ENCODE data around the gene KCNK4.

DNA sequence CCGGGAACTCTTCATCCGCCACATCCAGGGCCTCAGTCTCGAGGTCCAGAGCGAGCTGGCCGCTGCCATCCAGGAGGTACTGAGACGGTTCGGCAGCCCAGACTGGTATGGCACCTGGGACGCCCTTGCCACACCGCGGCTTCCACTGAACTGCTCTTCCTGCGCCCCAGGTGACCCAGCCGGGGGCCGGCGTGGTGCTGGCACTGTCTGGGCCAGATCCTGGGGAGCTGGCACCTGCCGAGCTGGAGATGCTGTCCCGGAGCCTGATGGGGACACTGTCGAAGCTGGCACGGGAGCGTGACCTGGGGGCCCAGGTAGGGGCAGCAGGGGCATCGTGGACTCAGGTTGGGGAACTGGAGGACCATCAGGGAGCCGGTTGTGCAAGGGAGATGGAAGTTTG is 50.3 kb downstream of the KCNK4 start:
- TF ChIP-seq TAF1 (IDR thresholded peaks at IDR 0.05; ENCODE audit: borderline replicate concordance, insufficient read depth, low read length) (no peak), SIN3A (IDR thresholded peaks at IDR 0.05; ENCODE audit: borderline replicate concordance, insufficient read depth, low read length) (no peak), POLR2AphosphoS5 (IDR thresholded peaks at IDR 0.05; ENCODE audit: low read depth, low read length) (no peak), FOXP2 (optimal IDR thresholded peaks at IDR 0.05; ENCODE audit: borderline replicate concordance, extremely low read depth, extremely low read length, insufficient read depth) (no peak)
- TF ChIP-seq, protein P1, sequence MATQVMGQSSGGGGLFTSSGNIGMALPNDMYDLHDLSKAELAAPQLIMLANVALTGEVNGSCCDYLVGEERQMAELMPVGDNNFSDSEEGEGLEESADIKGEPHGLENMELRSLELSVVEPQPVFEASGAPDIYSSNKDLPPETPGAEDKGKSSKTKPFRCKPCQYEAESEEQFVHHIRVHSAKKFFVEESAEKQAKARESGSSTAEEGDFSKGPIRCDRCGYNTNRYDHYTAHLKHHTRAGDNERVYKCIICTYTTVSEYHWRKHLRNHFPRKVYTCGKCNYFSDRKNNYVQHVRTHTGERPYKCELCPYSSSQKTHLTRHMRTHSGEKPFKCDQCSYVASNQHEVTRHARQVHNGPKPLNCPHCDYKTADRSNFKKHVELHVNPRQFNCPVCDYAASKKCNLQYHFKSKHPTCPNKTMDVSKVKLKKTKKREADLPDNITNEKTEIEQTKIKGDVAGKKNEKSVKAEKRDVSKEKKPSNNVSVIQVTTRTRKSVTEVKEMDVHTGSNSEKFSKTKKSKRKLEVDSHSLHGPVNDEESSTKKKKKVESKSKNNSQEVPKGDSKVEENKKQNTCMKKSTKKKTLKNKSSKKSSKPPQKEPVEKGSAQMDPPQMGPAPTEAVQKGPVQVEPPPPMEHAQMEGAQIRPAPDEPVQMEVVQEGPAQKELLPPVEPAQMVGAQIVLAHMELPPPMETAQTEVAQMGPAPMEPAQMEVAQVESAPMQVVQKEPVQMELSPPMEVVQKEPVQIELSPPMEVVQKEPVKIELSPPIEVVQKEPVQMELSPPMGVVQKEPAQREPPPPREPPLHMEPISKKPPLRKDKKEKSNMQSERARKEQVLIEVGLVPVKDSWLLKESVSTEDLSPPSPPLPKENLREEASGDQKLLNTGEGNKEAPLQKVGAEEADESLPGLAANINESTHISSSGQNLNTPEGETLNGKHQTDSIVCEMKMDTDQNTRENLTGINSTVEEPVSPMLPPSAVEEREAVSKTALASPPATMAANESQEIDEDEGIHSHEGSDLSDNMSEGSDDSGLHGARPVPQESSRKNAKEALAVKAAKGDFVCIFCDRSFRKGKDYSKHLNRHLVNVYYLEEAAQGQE (IDR thresholded peaks at IDR 0.05; ENCODE audit: insufficient read depth in 1 of 2, low read depth in 2 of 2, low read length in 2 of 2), result no peak

All from PFSK-1 (cell line).